GM18909 (cell line): ENCODE measurements around the gene ASB8.

Experiments used
- ATAC-seq: cut with Tn5 transposase; IDR thresholded peaks from one replicate; pipeline ENCODE4 v1.9.1; 2021; ENCODE audit warnings: mild to moderate bottlenecking; ENCODE audit not compliant: unreplicated experiment, poor library complexity

ASB8 gene

GRCh38 chr12:48110691-48111311, 46.5 kb downstream of the ASB8 start:
- ATAC-seq: no peak

GRCh38 chr12:48109424-48109823, 47.9 kb downstream of the ASB8 start:
- no peak for ATAC-seq

- no peak for ATAC-seq
These were observed 50.4 kb downstream of the ASB8 start for GRCh38 chr12:48106681-48107613.

GRCh38 chr12:48105867-48106680, 51.2 kb downstream of the ASB8 start, which contains the start of gene SENP1:
Gene SENP1 (minus strand): TSS chr12:48106079. CDS start chr12:48101472, 4,607 bp downstream.
- ATAC-seq: peak; percentile 78

DNA sequence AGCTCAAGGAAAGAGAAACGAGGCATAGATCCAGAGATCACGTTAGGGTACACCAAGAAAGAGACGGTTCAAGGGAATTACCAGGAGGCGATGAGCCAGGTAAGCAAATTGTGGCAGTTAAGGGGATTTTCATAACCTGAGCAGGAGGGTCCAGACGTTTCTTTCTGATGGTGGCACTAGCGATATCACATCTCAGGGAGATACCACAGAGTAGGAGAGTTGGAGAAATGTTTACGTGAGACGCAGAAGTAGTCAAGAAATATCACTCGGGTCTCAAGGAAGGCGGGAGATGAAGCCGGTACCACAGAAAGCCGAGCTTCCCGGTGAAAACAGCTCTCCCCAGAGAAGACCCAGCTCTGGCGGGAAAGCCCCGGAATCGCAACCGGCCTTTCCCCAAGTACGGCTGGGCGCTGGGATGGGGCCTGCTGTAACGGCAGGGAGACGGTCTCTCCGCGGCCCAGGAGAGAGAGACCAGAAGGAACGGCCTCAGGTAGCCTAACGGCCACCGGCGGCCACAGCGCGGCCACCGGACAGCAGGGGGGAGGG, 51.9 kb downstream of the ASB8 start:
- ATAC-seq: peak; percentile 20

GRCh38 chr12:48104531-48104930, 52.8 kb downstream of the ASB8 start:
- ATAC-seq: no peak
